ENCODE measurements around the gene PTK6. TPM values are rescaled to one million over a fixed set of nuclear protein-coding genes. Genes with fewer than 3 reads are reported as not detected.

PTK6 gene
- total RNA-seq, 4 donors from 2014 or later: 0.06 to 1.2 (median 0.23) TPM

GRCh38 chr20:63509088-63509564, 28.1 kb downstream of the PTK6 start:
- H3K27ac ChIP-seq (replicated peaks in 1 of 4): no peak overlapping the region
- intact Hi-C loops (cut with DNase I): no loop called here
- H3K4me1 ChIP-seq: no peaks in the 10 kb centered on the region
- H3K36me3 ChIP-seq: no peaks in the 10 kb centered on the region
- DNase-seq (ENCODE audit: extremely low spot score): no peak
- H3K4me3 ChIP-seq: no peak overlapping the region
- 86% methylated on average over 9 of the region's 9 CpGs for WGBS
- H3K27me3 ChIP-seq: peaks cover 0 to 77% (median 5%) of the 10 kb centered on the region in 4 donors
- H3K9me3 ChIP-seq: peaks cover 0 to 19% (median 17%) of the 10 kb centered on the region in 4 donors
- TF ChIP-seq CTCF (IDR thresholded peaks at IDR 0.05) (no peak), EP300 (IDR thresholded peaks at IDR 0.05) (no peak), POLR2A (IDR thresholded peaks at IDR 0.05; ENCODE audit: low read depth) (no peak), POLR2AphosphoS5 (IDR thresholded peaks at IDR 0.05) (no peak)

- TF ChIP-seq EP300 (IDR thresholded peaks at IDR 0.05): no peak
- TF ChIP-seq POLR2A (IDR thresholded peaks at IDR 0.05; ENCODE audit: low read depth): no peak
- no peak for TF ChIP-seq POLR2AphosphoS5 (IDR thresholded peaks at IDR 0.05)
- TF ChIP-seq CTCF (IDR thresholded peaks at IDR 0.05): no peak
- no peak for DNase-seq (ENCODE audit: extremely low spot score)
- H3K4me1 ChIP-seq: no peaks in the 10 kb centered on the region
- no peak overlapping the region for H3K27ac ChIP-seq (replicated peaks in 1 of 4)
- intact Hi-C loops (cut with DNase I): no loop called here
- H3K9me3 ChIP-seq: peaks cover 0 to 20% (median 17%) of the 10 kb centered on the region in 4 donors
- H3K4me3 ChIP-seq: no peak overlapping the region
- WGBS: 88% methylated on average over 33 of the region's 33 CpGs
- H3K36me3 ChIP-seq: no peaks in the 10 kb centered on the region
- H3K27me3 ChIP-seq: peaks cover 0 to 85% (median 5%) of the 10 kb centered on the region in 4 donors
These were observed 29.0 kb downstream of the PTK6 start for GRCh38 chr20:63508072-63508768.

- Histone ChIP-seq H3K27me3 (peaks cover 0 to 89% (median 9%) of the 10 kb centered on the region in 4 donors), H3K36me3 (no peaks in the 10 kb centered on the region)
These were observed 30.0 kb downstream of the PTK6 start for GRCh38 chr20:63507083-63507743.

DNA sequence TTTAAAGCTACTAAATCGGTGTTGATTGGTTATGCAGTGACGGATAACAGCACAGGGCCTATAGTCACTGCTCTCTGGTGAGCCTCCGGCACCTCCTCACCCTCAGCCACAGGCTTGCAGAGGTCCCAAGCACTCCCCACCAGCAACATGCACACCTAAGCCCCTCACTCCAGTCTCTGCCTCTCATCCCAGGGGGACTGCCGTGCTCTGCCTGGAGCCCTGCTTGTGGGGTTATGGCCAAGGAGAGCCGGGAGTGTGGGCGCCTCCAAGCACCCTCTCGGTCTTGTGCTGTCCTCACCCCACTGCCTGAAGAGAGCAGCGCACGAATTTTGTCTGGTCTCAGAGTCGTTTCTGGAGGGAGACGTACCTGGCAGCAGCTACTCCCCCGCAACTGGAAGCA, 31.5 kb downstream of the PTK6 start:
- DNase-seq (ENCODE audit: extremely low spot score): no peak
- 66% methylated on average over 12 of the region's 12 CpGs for WGBS
- H3K27me3 ChIP-seq: peaks cover 0 to 91% (median 8%) of the 10 kb centered on the region in 4 donors
- H3K9me3 ChIP-seq: peaks cover 0 to 20% (median 17%) of the 10 kb centered on the region in 4 donors
- TF ChIP-seq CTCF (IDR thresholded peaks at IDR 0.05): no peak
- no peak for TF ChIP-seq EP300 (IDR thresholded peaks at IDR 0.05)
- no peak for TF ChIP-seq POLR2AphosphoS5 (IDR thresholded peaks at IDR 0.05)
- no peak for TF ChIP-seq POLR2A (IDR thresholded peaks at IDR 0.05; ENCODE audit: low read depth)
- H3K4me1 ChIP-seq: peaks cover 0 to 9% (median 9%) of the 10 kb centered on the region in 4 donors
- no peak overlapping the region for H3K4me3 ChIP-seq
- H3K36me3 ChIP-seq: no peaks in the 10 kb centered on the region
- no peak overlapping the region for H3K27ac ChIP-seq (replicated peaks in 1 of 4)
- intact Hi-C loops (cut with DNase I): no loop called here

More at GRCh38 chr20:63507083-63507743, 30.0 kb downstream of the PTK6 start:
- no peak for DNase-seq (ENCODE audit: extremely low spot score)
- peaks cover 0 to 1% (median under 1%) of the 10 kb centered on the region in 4 donors for H3K4me1 ChIP-seq
- H3K4me3 ChIP-seq: no peak overlapping the region
- H3K27ac ChIP-seq (replicated peaks in 1 of 4): no peak overlapping the region
- WGBS: 93% methylated on average over 8 of the region's 30 CpGs
- intact Hi-C loops (cut with DNase I): no loop called here
- TF ChIP-seq POLR2AphosphoS5 (IDR thresholded peaks at IDR 0.05) (no peak), CTCF (IDR thresholded peaks at IDR 0.05) (no peak), POLR2A (IDR thresholded peaks at IDR 0.05; ENCODE audit: low read depth) (no peak), EP300 (IDR thresholded peaks at IDR 0.05) (no peak)
- H3K9me3 ChIP-seq: peaks cover 0 to 20% (median 17%) of the 10 kb centered on the region in 4 donors
